Measurements from ENCODE around the gene PAIP2. TPM values are rescaled to one million over a fixed set of nuclear protein-coding genes. Genes with fewer than 3 reads are reported as not detected.
A peak's percentile ranks its signal among the peaks of the same experiment; 100 is the strongest.

The PAIP2 gene
- polyA plus RNA-seq, 1 of the 3 experiments (the other 2 are of a cell fraction), result 73.2 TPM

- Histone ChIP-seq H3K27ac (ENCODE audit: low read depth in 2 of 2, low read length in 1 of 2) (no peak overlapping the region), H3K27me3 (ENCODE audit: insufficient read depth) (peaks cover 12% of the 10 kb centered on the region; the same call in 1 of the 2 replicates), H3F3A (replicated peaks; ENCODE audit: insufficient read depth) (no peaks in the 10 kb centered on the region), H2AFZ (ENCODE audit: low read depth) (no peak overlapping the region), H3K4me3 (ENCODE audit: low read depth in 2 of 2, low read length in 1 of 2) (peak overlapping the region in 1 of 2 experiments; percentile 23; a peak in 2 of 4 replicates), H3K4me1 (ENCODE audit: control insufficient read depth in 1 of 2, insufficient read depth in 2 of 2, low read depth in 1 of 2, low read length in 1 of 2) (peaks cover 0 to 3% of the 10 kb centered on the region in 2 experiments; a peak in 1 of 4 replicates), H3K36me3 (replicated peaks in 1 of 2; ENCODE audit: control insufficient read depth in 1 of 2, insufficient read depth in 2 of 2, low read length in 1 of 2) (no peaks in the 10 kb centered on the region), H3K79me2 (ENCODE audit: insufficient read depth) (no peaks in the 10 kb centered on the region), H3K9me2 (no peaks in the 10 kb centered on the region), H3K4me2 (peak overlapping the region; percentile 37; the same call in 1 of the 2 replicates), H3K9me3 (no peaks in the 10 kb centered on the region), H4K20me1 (ENCODE audit: insufficient read depth) (no peaks in the 10 kb centered on the region), H3K9ac (no peak overlapping the region)
- ChIA-PET POLR2A (interaction anchor here (1.2 kb wide), 1 partner anchor 10 kb away, joined by 3 read pairs; the partner anchor contains the start of gene SPATA24), CTCF (interaction anchor here (0.8 to 6.3 kb wide), 9 partner anchors 8 to 122 kb away, joined by 3 to 29 read pairs (median 3); partner anchors contain the start of genes MATR3 and SPATA24)
- 0 out of 2 replicates have a peak, but pooled peaks have one; percentile 19 for TF ChIP-seq MAX (IDR thresholded peaks at IDR 0.05; ENCODE audit: low read depth)
- no peak for TF ChIP-seq IRF3 (IDR thresholded peaks at IDR 0.05; ENCODE audit: low read depth, low read length)
- peak; percentile 46 for TF ChIP-seq CTCF (IDR thresholded peaks at IDR 0.05)
- peak; percentile 83 for DNase-seq
- 17% methylated on average over 9 of the region's 62 CpGs for WGBS (ENCODE audit: low lambda C conversion rate)
Measured at GRCh38 chr5:139394123-139394653, 52.5 kb downstream of the PAIP2 start.

GRCh38 chr5:139394654-139395566 is 53.3 kb downstream of the PAIP2 start, which contains the start of gene PROB1:
PROB1 (minus strand) TSS chr5:139395104; CDS start chr5:139395081, 23 bp downstream.
- no peaks in the 10 kb centered on the region for H3K36me3 ChIP-seq (replicated peaks in 1 of 2; ENCODE audit: control insufficient read depth in 1 of 2, insufficient read depth in 2 of 2, low read length in 1 of 2)
- no peak within 1 kb of the TSS for H2AFZ ChIP-seq (ENCODE audit: low read depth)
- no peak for TF ChIP-seq USF2 (IDR thresholded peaks at IDR 0.05; ENCODE audit: borderline replicate concordance, low read depth, low read length)
- TF ChIP-seq EP300 (IDR thresholded peaks at IDR 0.05; ENCODE audit: borderline replicate concordance in 1 of 2, low read depth in 1 of 2, low read length in 1 of 2), result no peak
- TF ChIP-seq MAX (IDR thresholded peaks at IDR 0.05; ENCODE audit: low read depth), result no peak
- TF ChIP-seq CTCF (IDR thresholded peaks at IDR 0.05), result no peak
- no peak for TF ChIP-seq GATA2 (CRISPR knock-in tag; IDR thresholded peaks at IDR 0.05)
- no peaks in the 10 kb centered on the region for H3K9me3 ChIP-seq
- peak within 1 kb of the TSS in 1 of 2 experiments; percentile 23; a peak in 2 of 4 replicates for H3K4me3 ChIP-seq (ENCODE audit: low read depth in 2 of 2, low read length in 1 of 2)
- ChIA-PET CTCF (interaction anchor here (0.8 to 6.3 kb wide), 8 partner anchors 8 to 121 kb away, joined by 3 to 29 read pairs (median 4); partner anchors contain the start of gene SPATA24), POLR2A (interaction anchor here (1.2 kb wide), 1 partner anchor 9 kb away, joined by 3 read pairs; the partner anchor contains the start of gene SPATA24)
- H3K4me1 ChIP-seq (ENCODE audit: control insufficient read depth in 1 of 2, insufficient read depth in 2 of 2, low read depth in 1 of 2, low read length in 1 of 2), result peaks cover 0 to 3% of the 10 kb centered on the region in 2 experiments; a peak in 1 of 4 replicates
- no peaks in the 10 kb centered on the region for H3F3A ChIP-seq (replicated peaks; ENCODE audit: insufficient read depth)
- no peak within 1 kb of the TSS for H3K9ac ChIP-seq
- no peaks in the 10 kb centered on the region for H3K9me2 ChIP-seq
- H3K27ac ChIP-seq (ENCODE audit: low read depth in 2 of 2, low read length in 1 of 2), result no peak within 1 kb of the TSS
- peak within 1 kb of the TSS; percentile 37; the same call in 1 of the 2 replicates for H3K4me2 ChIP-seq
- H3K79me2 ChIP-seq (ENCODE audit: insufficient read depth), result no peaks in the 10 kb centered on the region
- no peaks in the 10 kb centered on the region for H4K20me1 ChIP-seq (ENCODE audit: insufficient read depth)
- H3K27me3 ChIP-seq (ENCODE audit: insufficient read depth), result peaks cover 12% of the 10 kb centered on the region; the same call in 1 of the 2 replicates
- WGBS (ENCODE audit: low lambda C conversion rate), result no CpG with 5 or more reads among the region's 76 CpGs
- no peak for DNase-seq

Data from SK-N-SH (cell line).